ENCODE results near the gene CHMP4B. TPM values are rescaled to one million over a fixed set of nuclear protein-coding genes. Genes with fewer than 3 reads are reported as not detected.

CHMP4B gene
- total RNA-seq, 2 experiments from 2014 or later, result 82.0 to 82.9 TPM

GRCh38 chr20:33811776-33812151, 616 bp downstream of the CHMP4B start:
- intact Hi-C loops (cut with micrococcal nuclease), result no loop called here
- POLR2A ChIA-PET, result interaction anchor here (0.6 to 2.3 kb wide), 9 partner anchors 10 to 300 kb away, joined by 3 to 9 read pairs (median 3); partner anchors contain the start of genes EIF2S2 and ZNF341

GRCh38 chr20:33812152-33812849, 1.2 kb downstream of the CHMP4B start:
- POLR2A ChIA-PET, result interaction anchor here (0.9 to 1.8 kb wide), 5 partner anchors 10 to 297 kb away, joined by 3 to 8 read pairs (median 3); no protein-coding TSS in a partner anchor
- Mint-ChIP-seq H3K27me3 (no peaks in the 10 kb centered on the region), H3K36me3 (ENCODE audit: low read depth) (peaks cover 33% of the 10 kb centered on the region), H3K4me1 (ENCODE audit: low read depth) (peaks cover 47% of the 10 kb centered on the region), H3K27ac (peak overlapping the region; percentile 99), H3K9me3 (no peaks in the 10 kb centered on the region), H3K4me3 (peak overlapping the region; percentile 95)
- DNase-seq, result peak; percentile 70
- intact Hi-C loops (cut with micrococcal nuclease), result no loop called here
- no peak for TF ChIP-seq CTCF (IDR thresholded peaks at IDR 0.05)
- ATAC-seq, result peak; percentile 8
- CTCF ChIA-PET, result interaction anchor here (1.2 to 3.9 kb wide), 3 partner anchors 9 to 46 kb away, joined by 3 to 20 read pairs (median 3); no protein-coding TSS in a partner anchor

More at GRCh38 chr20:33811776-33812151, 616 bp downstream of the CHMP4B start:
- no peak for ATAC-seq
- Mint-ChIP-seq H3K27ac (peak overlapping the region; percentile 99), H3K4me1 (ENCODE audit: low read depth) (peaks cover 42% of the 10 kb centered on the region), H3K9me3 (no peaks in the 10 kb centered on the region), H3K4me3 (peak overlapping the region; percentile 95), H3K27me3 (no peaks in the 10 kb centered on the region), H3K36me3 (ENCODE audit: low read depth) (peaks cover 33% of the 10 kb centered on the region)
- peak; percentile 21 for DNase-seq
- TF ChIP-seq CTCF (IDR thresholded peaks at IDR 0.05), result no peak
- CTCF ChIA-PET, result interaction anchor here (0.6 to 3.9 kb wide), 4 partner anchors 9 to 128 kb away, joined by 3 to 20 read pairs (median 3); no protein-coding TSS in a partner anchor

GRCh38 chr20:33812908-33813462, 1.8 kb downstream of the CHMP4B start:
- intact Hi-C loops (cut with micrococcal nuclease), result no loop called here
- Mint-ChIP-seq H3K9me3 (no peaks in the 10 kb centered on the region), H3K4me1 (ENCODE audit: low read depth) (peaks cover 54% of the 10 kb centered on the region), H3K27me3 (no peaks in the 10 kb centered on the region), H3K4me3 (peak overlapping the region; percentile 95), H3K36me3 (ENCODE audit: low read depth) (peaks cover 33% of the 10 kb centered on the region), H3K27ac (peak overlapping the region; percentile 99)
- CTCF ChIA-PET, result interaction anchor here (1.2 to 3.9 kb wide), 2 partner anchors 21 to 45 kb away, joined by 3 to 20 read pairs; no protein-coding TSS in a partner anchor
- POLR2A ChIA-PET, result interaction anchor here (0.6 to 1.8 kb wide), 4 partner anchors 11 to 299 kb away, joined by 3 to 8 read pairs (median 4); partner anchors contain the start of gene EIF2S2
- ATAC-seq, result no peak
- TF ChIP-seq CTCF (IDR thresholded peaks at IDR 0.05), result no peak
- DNase-seq, result no peak

GRCh38 chr20:33814238-33814712, 3.1 kb downstream of the CHMP4B start:
- peaks cover 37% of the 10 kb centered on the region for H3K36me3 Mint-ChIP-seq (ENCODE audit: low read depth)
- H3K27ac Mint-ChIP-seq, result peak overlapping the region; percentile 80
- ATAC-seq (peak; percentile 9), DNase-seq (peak; percentile 41)
- TF ChIP-seq CTCF (IDR thresholded peaks at IDR 0.05), result no peak
- H3K4me3 Mint-ChIP-seq, result peak overlapping the region; percentile 95
- H3K9me3 Mint-ChIP-seq, result no peaks in the 10 kb centered on the region
- intact Hi-C loops (cut with micrococcal nuclease), result no loop called here
- peaks cover 63% of the 10 kb centered on the region for H3K4me1 Mint-ChIP-seq (ENCODE audit: low read depth)
- H3K27me3 Mint-ChIP-seq, result no peaks in the 10 kb centered on the region
- ChIA-PET CTCF (interaction anchor here (1.1 kb wide), 1 partner anchor 49 kb away, joined by 3 read pairs; no protein-coding TSS in a partner anchor), POLR2A (interaction anchor here (0.8 to 1.2 kb wide), 2 partner anchors 38 to 298 kb away, joined by 3 to 5 read pairs; partner anchors contain the start of gene EIF2S2)

All from activated CD8-positive, alpha-beta T cell treated with anti-CD3 and anti-CD28 coated beads for 36 hours (primary cell).